ENCODE data around the gene NDUFA12.

DNA sequence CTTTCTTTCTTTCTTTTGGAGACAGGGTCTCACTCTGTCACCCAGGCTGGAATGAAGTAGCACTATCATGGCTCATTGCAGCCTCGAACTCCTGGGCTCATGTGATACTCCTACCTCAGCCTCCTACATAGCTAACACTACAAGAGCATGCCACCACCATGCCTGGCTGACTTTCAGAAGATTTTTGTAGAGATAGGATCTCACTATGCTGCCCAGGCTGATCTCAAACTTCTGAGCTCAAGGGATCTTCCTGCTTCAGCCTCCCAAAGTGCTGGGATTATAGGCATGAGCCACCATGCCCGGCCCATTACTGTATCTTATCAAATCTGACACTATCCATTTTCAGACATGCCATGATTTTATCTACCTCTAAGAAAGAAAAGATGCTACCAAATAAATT, 31.6 kb downstream of the NDUFA12 start:
- no peak for TF ChIP-seq CTCF (IDR thresholded peaks at IDR 0.05; ENCODE audit: insufficient read depth, low read length)
- TF ChIP-seq POLR2AphosphoS5 (IDR thresholded peaks at IDR 0.05; ENCODE audit: low read depth) = no peak
- TF ChIP-seq, protein P1, sequence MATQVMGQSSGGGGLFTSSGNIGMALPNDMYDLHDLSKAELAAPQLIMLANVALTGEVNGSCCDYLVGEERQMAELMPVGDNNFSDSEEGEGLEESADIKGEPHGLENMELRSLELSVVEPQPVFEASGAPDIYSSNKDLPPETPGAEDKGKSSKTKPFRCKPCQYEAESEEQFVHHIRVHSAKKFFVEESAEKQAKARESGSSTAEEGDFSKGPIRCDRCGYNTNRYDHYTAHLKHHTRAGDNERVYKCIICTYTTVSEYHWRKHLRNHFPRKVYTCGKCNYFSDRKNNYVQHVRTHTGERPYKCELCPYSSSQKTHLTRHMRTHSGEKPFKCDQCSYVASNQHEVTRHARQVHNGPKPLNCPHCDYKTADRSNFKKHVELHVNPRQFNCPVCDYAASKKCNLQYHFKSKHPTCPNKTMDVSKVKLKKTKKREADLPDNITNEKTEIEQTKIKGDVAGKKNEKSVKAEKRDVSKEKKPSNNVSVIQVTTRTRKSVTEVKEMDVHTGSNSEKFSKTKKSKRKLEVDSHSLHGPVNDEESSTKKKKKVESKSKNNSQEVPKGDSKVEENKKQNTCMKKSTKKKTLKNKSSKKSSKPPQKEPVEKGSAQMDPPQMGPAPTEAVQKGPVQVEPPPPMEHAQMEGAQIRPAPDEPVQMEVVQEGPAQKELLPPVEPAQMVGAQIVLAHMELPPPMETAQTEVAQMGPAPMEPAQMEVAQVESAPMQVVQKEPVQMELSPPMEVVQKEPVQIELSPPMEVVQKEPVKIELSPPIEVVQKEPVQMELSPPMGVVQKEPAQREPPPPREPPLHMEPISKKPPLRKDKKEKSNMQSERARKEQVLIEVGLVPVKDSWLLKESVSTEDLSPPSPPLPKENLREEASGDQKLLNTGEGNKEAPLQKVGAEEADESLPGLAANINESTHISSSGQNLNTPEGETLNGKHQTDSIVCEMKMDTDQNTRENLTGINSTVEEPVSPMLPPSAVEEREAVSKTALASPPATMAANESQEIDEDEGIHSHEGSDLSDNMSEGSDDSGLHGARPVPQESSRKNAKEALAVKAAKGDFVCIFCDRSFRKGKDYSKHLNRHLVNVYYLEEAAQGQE (IDR thresholded peaks at IDR 0.05; ENCODE audit: insufficient replicate concordance, low read depth) = no peak
